ENCODE data around the gene NAP1L3.

The NAP1L3 gene

DNA sequence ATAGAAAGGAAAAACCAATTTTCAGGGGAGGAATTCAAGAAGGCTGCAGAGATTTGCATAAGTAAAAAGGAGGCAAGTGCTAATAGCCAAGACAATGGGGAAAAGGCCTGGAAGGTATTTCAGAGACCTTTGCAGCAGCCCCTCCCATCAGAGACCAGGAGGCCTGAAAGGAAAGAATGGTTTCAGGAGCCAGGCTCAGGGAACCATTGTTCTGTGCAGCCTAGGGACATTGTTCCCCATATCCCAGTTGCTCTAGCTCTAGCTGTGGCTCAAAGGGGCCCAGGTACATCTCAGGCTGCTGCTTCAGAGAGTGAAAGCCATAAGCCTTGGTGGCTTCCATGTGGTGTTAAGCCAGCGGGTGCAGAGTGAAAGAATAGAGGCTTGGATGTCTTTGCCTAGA is 24.0 kb downstream of the NAP1L3 start:
- TF ChIP-seq EZH2phosphoT487 (IDR thresholded peaks at IDR 0.05; ENCODE audit: borderline replicate concordance, low read length) = no peak
- TF ChIP-seq, protein P1, sequence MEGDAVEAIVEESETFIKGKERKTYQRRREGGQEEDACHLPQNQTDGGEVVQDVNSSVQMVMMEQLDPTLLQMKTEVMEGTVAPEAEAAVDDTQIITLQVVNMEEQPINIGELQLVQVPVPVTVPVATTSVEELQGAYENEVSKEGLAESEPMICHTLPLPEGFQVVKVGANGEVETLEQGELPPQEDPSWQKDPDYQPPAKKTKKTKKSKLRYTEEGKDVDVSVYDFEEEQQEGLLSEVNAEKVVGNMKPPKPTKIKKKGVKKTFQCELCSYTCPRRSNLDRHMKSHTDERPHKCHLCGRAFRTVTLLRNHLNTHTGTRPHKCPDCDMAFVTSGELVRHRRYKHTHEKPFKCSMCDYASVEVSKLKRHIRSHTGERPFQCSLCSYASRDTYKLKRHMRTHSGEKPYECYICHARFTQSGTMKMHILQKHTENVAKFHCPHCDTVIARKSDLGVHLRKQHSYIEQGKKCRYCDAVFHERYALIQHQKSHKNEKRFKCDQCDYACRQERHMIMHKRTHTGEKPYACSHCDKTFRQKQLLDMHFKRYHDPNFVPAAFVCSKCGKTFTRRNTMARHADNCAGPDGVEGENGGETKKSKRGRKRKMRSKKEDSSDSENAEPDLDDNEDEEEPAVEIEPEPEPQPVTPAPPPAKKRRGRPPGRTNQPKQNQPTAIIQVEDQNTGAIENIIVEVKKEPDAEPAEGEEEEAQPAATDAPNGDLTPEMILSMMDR (IDR thresholded peaks at IDR 0.05; ENCODE audit: low read depth, low read length, poor library complexity, severe bottlenecking) = no peak
- no peak overlapping the region for H3K4me3 ChIP-seq (ENCODE audit: low read length)
- H3K4me2 ChIP-seq (ENCODE audit: low read length) = no peak overlapping the region
- H3K27ac ChIP-seq (ENCODE audit: low read depth, low read length) = no peak overlapping the region
- no peaks in the 10 kb centered on the region for H4K20me1 ChIP-seq (ENCODE audit: control insufficient read depth, insufficient read depth, low read depth, low read length)
- no peaks in the 10 kb centered on the region for H3F3A ChIP-seq (ENCODE audit: control insufficient read depth, insufficient read depth)
- no peaks in the 10 kb centered on the region for H3K36me3 ChIP-seq (ENCODE audit: control insufficient read depth, low read length)
- H3K9me3 ChIP-seq (ENCODE audit: control insufficient read depth, insufficient read depth, low read length) = no peaks in the 10 kb centered on the region
- H3K27me3 ChIP-seq (ENCODE audit: control insufficient read depth, low read length) = no peaks in the 10 kb centered on the region
- H3K9me2 ChIP-seq (replicated peaks; ENCODE audit: control insufficient read depth, low read length) = no peaks in the 10 kb centered on the region
- no peaks in the 10 kb centered on the region for H3K4me1 ChIP-seq (ENCODE audit: control insufficient read depth, low read length)
- no peaks in the 10 kb centered on the region for H3K79me2 ChIP-seq (ENCODE audit: control insufficient read depth, low read length)

DNA sequence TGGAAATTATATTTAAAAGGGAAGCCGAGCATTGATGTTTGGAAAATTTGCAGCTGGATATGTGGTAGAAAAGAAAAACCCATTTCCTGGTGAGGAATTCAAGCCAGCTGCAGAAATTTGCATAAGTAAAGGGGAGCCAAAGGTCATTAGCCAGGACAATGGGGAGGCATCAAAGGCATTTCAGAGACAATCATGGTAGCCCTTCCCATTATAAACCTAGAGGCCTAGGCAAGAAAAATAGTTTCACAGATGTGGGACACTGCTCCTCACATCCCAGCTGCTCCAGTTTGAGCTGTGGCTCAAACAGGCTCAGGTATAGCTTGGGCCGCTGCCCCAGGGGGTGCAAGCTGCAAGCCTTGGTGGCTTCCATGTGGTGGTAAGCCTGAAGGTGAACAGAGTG is 35.8 kb downstream of the NAP1L3 start:
- no peak for TF ChIP-seq EZH2phosphoT487 (IDR thresholded peaks at IDR 0.05; ENCODE audit: borderline replicate concordance, low read length)
- Histone ChIP-seq H3F3A (ENCODE audit: control insufficient read depth, insufficient read depth) (no peaks in the 10 kb centered on the region), H3K27me3 (ENCODE audit: control insufficient read depth, low read length) (no peaks in the 10 kb centered on the region), H3K4me3 (ENCODE audit: low read length) (no peak overlapping the region), H3K9me3 (ENCODE audit: control insufficient read depth, insufficient read depth, low read length) (no peaks in the 10 kb centered on the region), H4K20me1 (ENCODE audit: control insufficient read depth, insufficient read depth, low read depth, low read length) (no peaks in the 10 kb centered on the region), H3K4me1 (ENCODE audit: control insufficient read depth, low read length) (no peaks in the 10 kb centered on the region), H3K79me2 (ENCODE audit: control insufficient read depth, low read length) (no peaks in the 10 kb centered on the region), H3K4me2 (ENCODE audit: low read length) (no peak overlapping the region), H3K36me3 (ENCODE audit: control insufficient read depth, low read length) (no peaks in the 10 kb centered on the region), H3K9me2 (replicated peaks; ENCODE audit: control insufficient read depth, low read length) (no peaks in the 10 kb centered on the region), H3K27ac (ENCODE audit: low read depth, low read length) (no peak overlapping the region)
